ENCODE results near the gene APLP2.

Gene APLP2

DNA sequence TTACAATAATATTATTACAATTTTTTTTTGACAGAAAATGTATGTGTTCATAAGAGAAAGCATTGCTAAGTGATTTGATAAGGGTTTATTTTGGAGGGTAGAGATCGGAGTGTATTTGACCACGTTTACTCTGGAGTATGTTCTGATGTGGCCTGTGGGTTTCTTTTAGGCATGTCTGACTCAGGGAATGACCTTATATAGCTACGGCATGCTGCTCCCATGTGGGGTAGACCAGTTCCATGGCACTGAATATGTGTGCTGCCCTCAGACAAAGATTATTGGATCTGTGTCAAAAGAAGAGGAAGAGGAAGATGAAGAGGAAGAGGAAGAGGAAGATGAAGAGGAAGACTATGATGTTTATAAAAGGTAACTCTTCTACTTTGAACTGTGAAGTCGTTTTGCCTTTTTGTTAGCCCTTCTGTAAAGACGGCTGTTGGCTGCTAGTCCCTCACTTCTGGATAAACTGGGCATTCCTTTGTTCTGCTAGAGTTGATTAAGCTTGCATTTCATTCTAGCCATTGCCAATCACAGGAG is 51.8 kb downstream of the APLP2 start:
- no peak for DNase-seq

DNA sequence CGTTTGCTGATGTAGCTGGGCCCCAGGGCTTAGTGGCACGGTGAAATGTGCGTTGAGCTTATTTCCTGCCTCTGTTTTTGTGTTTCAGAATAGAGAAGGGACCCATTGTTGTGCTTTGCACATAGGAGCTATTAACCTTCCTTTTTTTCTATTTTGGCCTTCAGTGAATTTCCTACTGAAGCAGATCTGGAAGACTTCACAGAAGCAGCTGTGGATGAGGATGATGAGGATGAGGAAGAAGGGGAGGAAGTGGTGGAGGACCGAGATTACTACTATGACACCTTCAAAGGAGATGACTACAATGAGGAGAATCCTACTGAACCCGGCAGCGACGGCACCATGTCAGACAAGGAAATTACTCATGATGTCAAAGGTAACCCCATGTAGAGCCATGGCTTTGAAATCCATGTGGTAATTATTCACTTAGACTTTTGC is 52.5 kb downstream of the APLP2 start:
- no peak for DNase-seq

DNA sequence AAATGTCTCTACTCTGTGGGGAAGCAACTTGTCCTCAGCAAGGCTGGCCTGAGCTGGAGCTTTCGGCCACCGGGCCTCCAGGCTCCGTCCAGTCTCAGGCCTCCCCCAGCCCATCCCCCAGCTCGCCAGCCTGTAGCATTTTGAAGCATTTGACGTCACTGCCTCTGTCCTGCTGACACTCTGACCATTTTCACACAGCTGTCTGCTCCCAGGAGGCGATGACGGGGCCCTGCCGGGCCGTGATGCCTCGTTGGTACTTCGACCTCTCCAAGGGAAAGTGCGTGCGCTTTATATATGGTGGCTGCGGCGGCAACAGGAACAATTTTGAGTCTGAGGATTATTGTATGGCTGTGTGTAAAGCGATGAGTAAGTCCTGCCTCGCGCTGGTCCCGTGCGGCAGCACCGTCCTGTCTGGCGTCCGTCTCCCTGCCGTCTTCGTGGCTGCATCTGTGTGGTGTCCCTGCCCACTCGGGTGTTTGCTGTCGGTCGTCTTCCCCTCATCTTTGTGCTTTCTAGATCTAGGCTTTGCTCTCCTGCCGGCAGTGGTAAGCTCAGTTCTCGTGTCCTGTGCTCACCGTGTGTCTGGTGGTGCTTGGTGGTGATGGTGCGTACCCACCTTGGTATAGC is 53.8 kb downstream of the APLP2 start:
- DNase-seq, result no peak

DNA sequence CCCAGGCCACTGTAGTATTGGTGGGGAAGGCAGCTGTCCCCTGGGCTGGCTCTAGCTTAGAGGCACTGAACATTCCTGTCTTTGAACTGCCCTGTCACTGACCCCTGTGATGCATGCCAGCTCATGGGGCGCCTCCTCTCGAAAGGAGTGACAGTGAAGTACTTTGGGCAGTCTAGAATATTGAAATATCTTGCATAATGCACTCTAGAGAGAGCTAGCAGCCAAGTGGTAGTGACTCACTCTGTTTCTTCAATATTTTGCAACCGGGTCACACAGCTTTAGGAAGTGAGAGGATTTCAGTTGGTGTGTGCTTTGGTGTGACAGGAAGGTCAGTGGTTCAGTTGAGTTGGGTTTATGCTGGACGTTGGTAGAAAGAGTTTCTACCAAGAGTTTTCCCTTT is 54.4 kb downstream of the APLP2 start:
- no peak for DNase-seq

DNA sequence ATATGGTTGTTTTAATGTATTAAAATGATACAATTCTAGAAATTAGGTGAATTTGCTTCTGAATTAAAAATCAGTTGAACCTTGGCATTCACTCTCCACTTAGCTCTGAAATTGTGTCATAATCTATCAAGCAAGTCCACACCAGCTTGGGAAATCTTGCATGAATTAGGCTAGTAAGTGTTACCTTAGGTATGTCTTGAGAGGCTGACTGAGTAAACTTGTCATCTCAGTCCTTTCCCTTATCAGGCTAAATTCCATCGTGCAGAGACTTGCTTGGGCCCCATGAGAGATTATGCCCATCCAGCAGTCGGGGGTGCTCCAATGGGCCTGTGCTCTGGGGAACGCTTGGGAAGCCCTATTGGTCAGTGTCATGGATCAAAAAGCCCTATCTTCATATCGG is 55.9 kb downstream of the APLP2 start:
- DNase-seq, result no peak

DNA sequence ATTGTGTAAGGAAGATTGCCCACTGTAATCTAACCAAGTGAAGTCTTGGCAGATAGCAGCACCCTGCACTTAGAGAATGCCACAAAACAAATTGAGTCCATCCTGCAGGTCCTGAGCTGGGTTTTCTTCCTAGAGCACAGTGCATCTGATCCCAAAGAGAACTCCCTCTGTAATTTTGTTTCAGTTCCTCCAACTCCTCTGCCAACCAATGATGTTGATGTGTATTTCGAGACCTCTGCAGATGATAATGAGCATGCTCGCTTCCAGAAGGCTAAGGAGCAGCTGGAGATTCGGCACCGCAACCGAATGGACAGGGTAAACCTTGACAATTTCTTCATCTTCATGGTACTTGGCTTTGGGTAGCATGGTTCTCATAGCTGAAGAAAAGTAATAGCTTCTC is 56.8 kb downstream of the APLP2 start:
- DNase-seq, result no peak

DNA sequence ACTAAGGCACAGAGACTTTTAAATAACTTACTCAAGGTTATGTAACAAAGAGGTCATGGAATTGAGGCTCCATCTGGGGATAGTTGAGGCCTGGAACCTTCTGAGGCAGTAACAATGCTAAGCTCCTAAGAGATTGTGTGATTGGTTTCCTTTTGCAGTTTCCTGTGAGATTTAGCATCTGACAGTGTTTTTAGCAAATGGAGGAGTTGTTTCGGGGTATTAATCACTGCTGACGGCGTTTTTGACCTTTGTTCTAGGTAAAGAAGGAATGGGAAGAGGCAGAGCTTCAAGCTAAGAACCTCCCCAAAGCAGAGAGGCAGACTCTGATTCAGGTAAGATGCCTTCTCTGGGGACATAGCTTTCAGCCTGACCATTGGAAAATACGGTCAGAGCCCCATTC is 57.8 kb downstream of the APLP2 start:
- DNase-seq, result no peak

DNA sequence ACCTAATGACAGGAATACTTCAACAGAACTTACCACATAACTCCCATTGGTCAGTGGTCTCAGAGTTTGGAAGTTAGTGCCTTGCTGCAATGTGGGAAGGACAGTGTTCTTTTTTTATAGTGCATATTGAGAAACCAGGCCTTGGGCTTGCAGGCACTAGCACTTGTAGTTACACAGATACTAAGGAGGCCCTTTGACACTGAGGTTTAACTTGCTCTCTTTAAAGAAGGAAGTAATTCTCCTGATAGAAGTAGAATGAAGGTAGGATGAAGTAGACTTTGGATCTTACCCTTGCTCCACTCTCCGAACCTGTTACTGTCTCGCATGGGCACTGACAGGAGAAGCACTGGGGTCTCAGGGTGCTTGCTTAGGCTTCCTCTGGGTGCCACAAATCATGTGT is 58.9 kb downstream of the APLP2 start:
- DNase-seq, result no peak

DNA sequence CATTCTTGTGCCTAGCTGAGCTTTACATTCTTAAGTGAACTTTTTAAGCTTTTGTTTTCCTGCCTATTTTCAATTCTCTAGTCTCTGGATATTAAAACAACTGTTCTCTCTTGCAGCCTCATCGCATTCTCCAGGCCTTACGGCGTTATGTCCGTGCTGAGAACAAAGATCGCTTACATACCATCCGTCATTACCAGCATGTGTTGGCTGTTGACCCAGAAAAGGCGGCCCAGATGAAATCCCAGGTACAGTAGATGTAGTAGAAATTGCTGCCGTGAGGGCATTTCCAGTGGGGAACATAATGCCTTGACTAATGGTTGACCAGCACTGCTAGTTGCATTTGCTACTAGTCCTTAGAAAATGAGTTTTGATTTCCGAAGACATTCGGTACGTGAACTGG is 60.2 kb downstream of the APLP2 start:
- DNase-seq, result no peak

DNA sequence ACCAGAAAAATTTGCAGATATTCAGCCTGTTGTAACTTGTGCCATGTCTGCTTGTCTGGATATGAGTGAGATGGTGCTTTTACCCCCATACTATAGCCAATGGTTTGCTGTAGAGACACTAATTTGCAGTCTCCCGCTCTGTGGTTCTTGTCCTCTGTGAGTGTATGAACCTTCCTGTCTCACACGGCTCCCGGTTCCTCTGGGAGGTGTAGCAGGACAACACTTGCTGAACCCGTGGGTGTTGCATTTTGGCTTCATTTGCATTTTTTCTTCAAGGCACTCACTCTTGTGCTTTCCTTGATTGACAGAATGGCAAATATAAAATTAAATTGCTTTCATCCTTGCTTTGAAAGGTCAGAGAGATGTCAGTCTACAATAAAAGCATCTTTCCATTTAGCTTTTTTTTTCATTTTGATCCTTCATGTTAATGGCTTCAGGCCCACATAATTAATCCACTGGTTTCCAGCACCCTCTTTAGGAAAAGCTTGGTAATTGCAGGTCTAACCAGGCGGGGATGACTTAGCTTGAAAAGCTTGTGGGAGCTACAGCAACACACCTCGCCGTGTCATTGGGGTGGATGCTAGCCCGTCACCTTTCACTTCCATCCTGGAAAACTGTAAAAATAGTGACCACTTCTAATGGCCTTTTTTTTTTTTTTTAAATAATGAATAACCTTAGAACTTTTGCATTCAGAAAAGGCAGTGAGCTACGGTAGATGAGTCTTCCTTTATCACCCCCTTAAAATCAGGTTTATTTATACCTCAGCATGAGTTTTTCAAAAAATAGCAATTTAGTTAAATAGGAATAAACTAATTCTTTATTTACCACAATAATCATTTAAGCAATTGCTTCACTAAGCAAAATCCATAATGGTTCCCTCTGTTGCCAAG is 62.5 kb downstream of the APLP2 start:
- peak; percentile 63 for DNase-seq

DNA sequence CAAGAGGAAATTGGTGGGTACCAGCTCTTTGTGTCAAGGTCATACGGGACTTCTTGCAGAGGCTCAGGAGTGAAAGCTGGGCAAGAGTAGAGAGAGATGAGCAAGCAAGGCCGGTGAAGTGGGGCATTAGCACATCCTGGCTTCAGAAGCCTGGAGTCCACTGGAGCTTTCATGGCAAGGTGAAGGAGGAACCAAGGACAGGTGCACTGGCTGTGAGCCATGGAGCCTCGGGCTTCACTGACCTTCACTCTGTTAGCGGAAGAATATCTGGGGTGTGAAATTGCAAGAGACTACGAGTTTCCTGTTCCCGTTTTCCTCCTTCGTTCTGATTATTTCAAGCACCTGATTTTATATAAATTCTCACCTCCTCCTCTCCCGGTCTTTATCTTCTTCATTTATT is 64.0 kb downstream of the APLP2 start:
- no peak for DNase-seq

DNA sequence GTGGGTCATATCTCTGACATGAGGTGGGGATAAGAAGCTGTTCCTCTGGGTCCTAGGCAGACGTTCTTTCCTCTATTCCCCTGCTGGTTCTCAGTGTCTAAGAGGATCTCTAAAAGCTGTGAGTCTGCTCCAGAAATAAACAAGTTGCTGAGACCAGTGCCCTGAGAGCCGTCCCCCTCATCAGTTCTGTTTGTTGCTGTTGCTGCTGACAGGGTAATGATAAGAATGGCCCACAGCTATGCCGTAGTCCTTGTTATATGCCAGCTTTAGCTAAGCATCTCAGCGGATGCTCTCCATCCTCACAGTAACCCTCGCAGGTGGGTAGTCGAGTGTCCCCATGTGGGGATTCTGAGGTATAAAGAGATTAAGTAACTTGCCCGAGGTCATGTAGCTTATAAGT is 66.4 kb downstream of the APLP2 start:
- no peak for DNase-seq

DNA sequence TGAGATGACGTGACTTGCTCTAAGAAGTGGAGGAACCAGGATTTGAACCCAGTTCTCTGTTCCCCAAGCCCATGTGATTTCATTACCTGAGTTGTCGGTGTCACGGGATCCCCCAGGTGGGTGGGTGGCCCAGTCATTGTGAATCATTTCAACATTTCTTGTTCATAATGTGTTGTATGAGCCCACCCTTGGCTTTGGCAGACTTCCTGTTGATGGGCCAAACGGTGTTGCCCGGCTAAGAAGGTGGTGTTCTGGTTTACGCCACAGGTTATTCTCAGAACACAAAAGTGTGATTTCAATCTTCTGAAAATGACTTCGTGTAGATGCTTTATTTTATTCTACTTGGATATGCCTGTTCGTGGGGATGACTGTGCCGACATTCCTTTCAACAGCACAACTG is 68.3 kb downstream of the APLP2 start:
- no peak for DNase-seq

DNA sequence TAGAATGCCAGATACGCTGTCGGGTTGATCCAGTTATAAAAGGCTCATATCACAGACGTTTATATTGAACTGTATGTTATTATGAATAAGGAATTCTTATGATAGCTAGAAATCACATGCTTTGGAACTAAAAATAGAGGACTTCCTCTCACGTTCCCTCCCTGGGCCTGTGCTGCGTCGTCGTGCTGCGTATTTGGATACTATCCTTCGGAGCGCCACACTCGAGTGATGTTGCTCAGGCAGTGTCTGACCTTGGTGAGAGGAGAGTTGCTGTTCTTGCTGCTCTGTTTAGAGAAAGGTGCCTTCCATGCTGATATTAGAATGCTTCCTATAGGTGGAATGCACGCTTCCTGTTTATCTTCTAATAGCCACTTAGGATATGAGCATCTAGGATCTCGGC is 69.7 kb downstream of the APLP2 start:
- no peak for DNase-seq

DNA sequence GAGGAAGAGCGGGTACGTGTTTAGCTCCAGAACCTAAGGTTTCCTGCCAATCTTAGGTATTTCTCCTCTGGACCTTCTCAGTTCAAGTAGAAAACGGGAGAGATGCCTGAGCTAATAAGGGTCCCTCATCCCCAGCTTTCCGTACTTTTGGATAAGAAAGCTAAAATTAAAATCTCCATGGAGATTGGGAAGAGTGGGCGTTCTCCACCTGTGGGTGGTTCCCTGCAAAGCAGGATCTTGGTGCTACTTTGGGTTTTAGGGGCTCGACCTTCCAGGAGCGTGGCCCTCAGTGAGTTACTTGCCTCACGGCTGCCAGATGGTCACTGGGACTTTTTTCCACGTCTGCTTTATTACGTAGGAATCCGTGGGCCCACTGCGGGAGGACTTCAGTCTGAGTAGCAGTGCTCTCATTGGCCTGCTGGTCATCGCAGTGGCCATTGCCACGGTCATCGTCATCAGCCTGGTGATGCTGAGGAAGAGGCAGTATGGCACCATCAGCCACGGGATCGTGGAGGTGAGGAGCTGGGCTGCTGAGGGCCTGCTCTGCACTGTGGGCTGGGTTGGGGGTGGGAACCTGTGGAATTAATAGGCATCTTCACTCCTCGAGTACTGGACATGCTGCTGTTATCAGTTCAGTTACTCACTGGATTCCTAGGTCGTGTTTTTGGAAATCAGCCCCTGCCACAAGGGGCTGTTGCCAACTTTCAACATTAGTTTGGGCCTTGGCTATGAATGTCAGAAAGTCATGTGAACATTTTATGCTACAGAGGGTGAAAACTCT is 72.1 kb downstream of the APLP2 start:
- no peak for DNase-seq

DNA sequence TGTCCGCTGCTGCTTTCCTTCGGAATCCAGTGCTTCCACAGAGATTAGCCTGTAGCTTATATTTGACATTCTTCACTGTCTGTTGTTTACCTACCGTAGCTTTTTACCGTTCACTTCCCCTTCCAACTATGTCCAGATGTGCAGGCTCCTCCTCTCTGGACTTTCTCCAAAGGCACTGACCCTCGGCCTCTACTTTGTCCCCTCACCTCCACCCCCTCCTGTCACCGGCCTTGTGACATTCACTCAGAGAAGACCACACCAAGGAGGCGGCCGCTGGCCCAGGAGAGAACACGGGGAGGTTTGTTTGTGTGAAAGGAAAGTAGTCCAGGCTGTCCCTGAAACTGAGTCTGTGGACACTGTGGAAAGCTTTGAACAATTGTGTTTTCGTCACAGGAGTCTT is 74.4 kb downstream of the APLP2 start:
- no peak for DNase-seq

DNA sequence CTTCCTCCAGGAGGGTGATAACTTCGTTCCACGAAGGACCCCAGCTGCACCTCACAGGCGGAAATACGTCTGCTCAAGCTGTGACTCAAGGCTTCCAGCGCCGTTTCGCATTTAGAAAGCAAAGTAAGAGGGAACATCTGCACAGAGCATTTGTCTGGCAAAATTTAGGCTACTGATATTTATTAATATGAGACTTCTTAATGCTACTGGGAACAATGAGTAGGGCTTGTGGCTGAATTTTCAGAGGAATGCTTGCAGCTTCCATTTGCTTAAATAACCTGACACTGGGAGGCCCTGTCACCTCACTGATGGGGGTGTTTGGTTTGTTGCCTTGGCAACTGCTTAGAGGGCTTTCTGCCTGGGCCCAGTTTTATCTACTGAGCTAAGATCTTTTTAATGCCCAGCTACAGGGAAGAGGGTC is 75.2 kb downstream of the APLP2 start:
- DNase-seq, result peak; percentile 77

DNA sequence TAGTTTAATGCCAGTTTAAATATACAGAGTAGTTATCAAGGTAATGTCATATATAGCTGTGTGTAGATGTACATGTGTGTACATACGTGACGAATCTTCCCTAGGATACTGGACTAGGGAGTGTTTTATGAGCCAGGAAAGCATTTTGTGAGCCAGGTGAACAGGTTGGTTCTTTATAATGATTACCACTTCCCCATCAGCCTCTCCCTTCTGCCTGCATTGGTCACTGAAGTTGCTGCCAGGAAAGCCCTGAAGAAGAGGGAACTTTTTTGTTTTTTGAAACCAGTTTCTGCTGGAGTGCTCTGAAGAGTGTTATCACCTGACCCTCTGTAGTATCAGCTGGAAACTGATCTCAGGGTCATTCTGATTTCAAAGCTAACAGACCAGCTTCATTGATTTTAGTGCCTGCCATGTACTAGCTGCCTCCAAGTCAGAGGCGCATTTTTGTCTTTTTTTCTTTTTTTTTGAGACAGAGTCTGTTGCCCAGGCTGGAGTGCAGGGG is 75.7 kb downstream of the APLP2 start:
- peak; percentile 71 for DNase-seq

DNA sequence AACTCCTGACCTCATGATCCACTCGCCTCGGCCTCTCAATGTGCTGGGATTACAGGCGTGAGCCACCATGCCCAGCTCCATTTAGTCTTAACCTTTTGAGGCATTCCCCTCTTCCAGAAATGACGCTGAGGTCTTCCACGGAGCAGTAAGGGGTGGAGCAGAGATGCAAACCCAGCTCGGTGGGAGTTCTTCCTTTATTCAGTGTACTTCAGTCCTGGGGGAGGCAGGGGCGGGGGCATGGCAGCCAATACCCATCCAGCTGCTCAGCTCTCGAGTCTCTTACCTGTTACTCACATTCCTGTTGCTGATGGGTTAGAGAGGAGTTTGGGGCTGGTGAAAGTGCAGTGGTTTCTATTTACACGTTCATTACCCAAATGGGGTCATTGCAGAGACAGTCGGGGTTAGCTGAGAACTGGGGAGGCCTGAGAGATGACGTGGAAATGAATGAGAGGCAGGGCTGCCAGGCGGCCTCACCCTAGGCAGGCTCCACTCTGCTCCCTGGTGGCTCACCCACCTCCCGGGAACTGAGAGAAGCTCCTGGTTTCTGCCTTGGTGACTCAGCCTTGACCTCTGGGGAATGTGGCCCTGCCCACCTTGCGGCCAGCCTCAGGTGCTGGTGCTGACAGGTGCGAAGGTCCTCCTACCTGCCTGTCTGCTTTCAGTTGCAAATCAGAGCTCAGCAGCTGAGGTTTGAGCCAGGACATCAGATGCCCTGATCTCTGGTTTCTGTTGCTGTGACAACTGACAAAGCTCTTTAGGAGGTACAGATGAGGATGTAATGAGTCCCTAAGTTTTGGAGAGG is 76.5 kb downstream of the APLP2 start:
- peak; percentile 36 for DNase-seq

DNA sequence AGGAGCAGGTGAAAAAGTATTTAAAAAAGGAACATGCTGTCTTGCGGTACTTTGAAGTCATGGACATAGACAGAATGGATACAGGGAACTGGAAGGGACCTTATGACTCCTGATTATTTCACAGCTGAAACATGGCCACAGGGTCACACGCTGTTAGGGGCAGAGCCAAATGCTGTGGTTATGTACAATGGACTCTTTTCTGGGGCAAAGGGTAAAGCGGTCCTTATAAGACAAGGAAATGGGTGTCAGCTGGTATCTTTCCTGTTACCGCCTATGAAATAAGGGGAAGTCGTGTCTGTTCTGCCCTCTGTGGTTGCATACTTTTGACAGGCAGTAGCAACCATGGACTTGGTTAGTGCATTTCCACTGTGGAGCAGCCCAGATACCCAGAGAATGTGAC is 77.1 kb downstream of the APLP2 start:
- no peak for DNase-seq

DNA sequence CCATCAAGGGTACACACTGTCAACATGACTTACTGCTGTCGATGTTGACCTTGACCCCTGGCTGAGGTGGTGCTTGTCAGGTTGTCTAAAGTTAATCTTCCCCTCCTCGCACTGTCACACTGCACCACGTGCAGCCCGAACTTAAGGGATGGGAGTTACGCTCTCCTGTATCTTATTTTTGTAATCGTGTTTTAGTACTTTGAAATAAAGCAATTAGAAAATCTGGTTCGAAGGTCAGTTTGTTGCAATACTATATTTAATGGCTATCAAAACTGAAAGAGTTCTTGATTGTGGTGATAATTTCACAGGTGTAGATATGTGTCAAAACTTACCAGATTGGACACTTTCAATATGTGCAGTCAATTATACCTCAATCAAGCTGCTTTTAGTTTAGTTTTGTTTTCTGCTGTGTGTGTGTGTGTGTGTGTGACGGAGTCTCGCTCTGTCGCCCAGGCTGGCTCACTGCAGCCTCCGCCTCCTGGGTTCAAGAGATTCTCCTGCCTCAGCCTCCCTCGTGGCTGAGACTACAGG is 79.2 kb downstream of the APLP2 start:
- DNase-seq, result no peak

DNA sequence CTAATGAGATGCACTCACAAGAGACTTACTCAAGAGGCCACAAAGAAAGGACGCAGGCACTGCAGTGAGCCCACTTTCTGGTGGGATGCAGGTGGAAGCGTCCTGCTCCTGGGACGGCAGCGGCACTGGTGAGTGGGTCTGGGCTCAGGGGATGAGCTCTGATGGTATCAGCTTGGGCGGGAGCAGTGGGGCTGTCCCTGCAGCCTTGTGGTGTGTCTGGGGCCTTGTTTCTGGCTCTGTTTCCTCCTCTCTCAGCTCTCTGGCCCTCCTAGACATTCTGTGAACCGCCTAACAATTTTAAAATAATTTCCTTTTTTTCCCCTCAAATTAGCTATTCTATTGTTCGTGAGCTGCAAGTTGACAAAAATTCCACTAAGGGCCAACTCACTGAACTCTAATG is 81.1 kb downstream of the APLP2 start:
- DNase-seq, result no peak

All from NCI-H2029 (cell line).